Colonic mucosa (tissue), 4 donors: ENCODE data around the gene E2F8. TPM values are rescaled to one million over a fixed set of nuclear protein-coding genes. Genes with fewer than 3 reads are reported as not detected.

Experiments
- DNase-seq: peaks from one replicate; pipeline ENCODE4 v3.0.0-alpha.2; 2020
- H3K27ac ChIP-seq: fragments of 200-600 bp; one replicate; pipeline ENCODE4 v1.8.0; 2021
- H3K27me3 ChIP-seq: fragments of 200-600 bp; one replicate; pipeline ENCODE4 v1.8.0; 2021
- H3K36me3 ChIP-seq: fragments of 200-600 bp; one replicate; pipeline ENCODE4 v1.8.0; 2021
- H3K4me1 ChIP-seq: fragments of 200-600 bp; one replicate; pipeline ENCODE4 v1.8.0; 2021; ENCODE audit warnings: mild to moderate bottlenecking
- H3K4me3 ChIP-seq: fragments of 200-600 bp; one replicate; pipeline ENCODE4 v1.8.0; 2021
- H3K9ac ChIP-seq, 2 donors: one replicate each; pipeline ENCODE4 v1.7.0; 2013; ENCODE audit warnings: control low read depth in 2 of 2, low read depth in 2 of 2, low read length in 2 of 2
- H3K9me3 ChIP-seq: fragments of 200-600 bp; one replicate; pipeline ENCODE4 v1.8.0; 2021
- intact Hi-C: fragments of 100-400 bp; cut with DNase I; formaldehyde crosslinking; loops from one replicate; pipeline ENCODE4 v1.14.1; 2022
- total RNA-seq, 2 donors: library from RNA; stranded (reverse); fragmentation: NEBNext Ultra II Directional in 1 of 2; extraction: Animal tissue kit (Norgen Biotek cat#: 25700) in 1 of 2; gene quantifications; one replicate each; pipeline ENCODE4 v1.2.1, GENCODE V29; 2021
- TF ChIP-seq, protein P1 (sequence below): fragments of 200-600 bp; IDR thresholded peaks from one replicate; pipeline ENCODE4 v1.8.0; 2022; ENCODE audit warnings: antibody characterized with exemption, mild to moderate bottlenecking
- donor health status: healthy.
- donor health status: DM: no; HTN: no; CAD: no.
- donor health status: DM: no; HTN: no; CAD: no.

The E2F8 gene
- total RNA-seq, 2 donors from 2014 or later = 5.5 to 26.8 TPM

DNA sequence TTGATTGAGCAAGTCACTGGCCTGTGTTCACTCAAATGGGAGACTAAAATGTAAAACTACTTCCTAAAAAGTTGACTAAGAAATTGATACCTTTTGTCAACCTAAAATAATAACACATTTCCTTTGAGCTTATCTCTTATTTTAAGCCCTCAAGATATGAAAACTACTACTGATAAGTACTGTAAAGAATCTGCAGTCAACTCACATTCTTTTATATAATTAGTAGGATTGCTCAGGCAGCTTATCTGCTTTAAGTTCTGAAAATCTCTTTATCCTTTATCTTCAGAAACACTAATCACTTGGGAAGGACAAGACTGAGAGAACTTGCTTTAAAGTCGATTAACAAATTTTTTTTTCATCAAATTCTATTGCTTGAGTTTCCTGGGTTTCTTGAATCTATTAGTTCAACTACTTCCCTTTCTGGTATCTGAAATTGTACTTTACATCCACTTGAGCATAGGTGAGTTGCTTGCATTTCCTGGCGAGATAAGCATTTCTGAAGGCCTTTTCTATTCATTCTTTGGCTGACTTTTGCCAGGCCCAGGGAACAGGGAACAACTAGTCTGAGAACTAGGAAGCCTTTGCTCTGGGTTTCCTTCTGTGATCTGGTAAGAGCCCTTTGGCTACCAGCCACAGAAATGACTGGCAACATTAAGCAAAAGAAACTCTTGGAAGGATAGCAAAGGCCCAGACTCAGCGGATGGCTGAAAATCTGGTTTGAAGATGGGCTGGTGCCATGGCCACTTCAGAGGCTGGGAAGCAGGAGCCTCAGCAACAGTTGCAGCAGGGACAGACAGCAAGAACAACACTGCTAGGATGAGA, 19.6 kb downstream of the E2F8 start:
- Histone ChIP-seq H3K27ac (no peak overlapping the region), H3K27me3 (no peaks in the 10 kb centered on the region), H3K9me3 (no peaks in the 10 kb centered on the region), H3K4me1 (no peaks in the 10 kb centered on the region), H3K4me3 (no peak overlapping the region), H3K36me3 (no peaks in the 10 kb centered on the region), H3K9ac (no peak overlapping the region)
- peak; percentile 31 for DNase-seq
- TF ChIP-seq, protein P1, sequence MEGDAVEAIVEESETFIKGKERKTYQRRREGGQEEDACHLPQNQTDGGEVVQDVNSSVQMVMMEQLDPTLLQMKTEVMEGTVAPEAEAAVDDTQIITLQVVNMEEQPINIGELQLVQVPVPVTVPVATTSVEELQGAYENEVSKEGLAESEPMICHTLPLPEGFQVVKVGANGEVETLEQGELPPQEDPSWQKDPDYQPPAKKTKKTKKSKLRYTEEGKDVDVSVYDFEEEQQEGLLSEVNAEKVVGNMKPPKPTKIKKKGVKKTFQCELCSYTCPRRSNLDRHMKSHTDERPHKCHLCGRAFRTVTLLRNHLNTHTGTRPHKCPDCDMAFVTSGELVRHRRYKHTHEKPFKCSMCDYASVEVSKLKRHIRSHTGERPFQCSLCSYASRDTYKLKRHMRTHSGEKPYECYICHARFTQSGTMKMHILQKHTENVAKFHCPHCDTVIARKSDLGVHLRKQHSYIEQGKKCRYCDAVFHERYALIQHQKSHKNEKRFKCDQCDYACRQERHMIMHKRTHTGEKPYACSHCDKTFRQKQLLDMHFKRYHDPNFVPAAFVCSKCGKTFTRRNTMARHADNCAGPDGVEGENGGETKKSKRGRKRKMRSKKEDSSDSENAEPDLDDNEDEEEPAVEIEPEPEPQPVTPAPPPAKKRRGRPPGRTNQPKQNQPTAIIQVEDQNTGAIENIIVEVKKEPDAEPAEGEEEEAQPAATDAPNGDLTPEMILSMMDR = no peak
- intact Hi-C loops = no loop called here

DNA sequence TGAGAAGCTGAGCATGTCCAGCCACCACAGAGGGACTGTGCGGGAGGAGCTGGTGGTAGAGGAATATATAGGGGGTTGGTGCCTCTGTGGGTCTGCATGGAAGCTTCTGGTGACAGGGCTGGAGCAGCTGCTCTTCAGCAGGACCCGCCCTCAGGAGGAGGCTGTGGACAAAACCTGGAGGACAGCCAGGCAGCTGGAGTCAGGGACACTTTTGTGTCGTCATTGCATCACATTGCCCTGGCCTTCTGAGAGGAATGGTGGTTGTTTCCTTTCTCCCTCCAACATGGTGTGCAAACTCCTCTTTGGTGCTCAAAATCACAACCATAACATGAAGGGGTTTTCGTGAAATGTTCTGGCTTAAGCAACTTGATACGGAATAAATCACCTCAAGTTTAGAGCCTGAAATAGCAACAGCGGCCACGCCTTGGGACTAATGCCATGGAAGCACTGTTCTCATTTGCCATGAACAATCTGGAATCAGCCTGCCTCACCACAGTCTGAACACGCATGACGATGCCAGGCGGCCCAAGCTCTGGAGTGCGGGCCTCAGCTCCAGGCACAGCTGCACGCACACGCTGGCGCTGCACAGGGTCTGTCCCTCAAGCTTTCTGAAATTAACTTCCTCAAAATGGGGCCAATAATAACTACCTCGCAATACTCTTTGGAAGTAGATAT, 21.8 kb downstream of the E2F8 start:
- TF ChIP-seq, protein P1 = no peak
- H3K4me1 ChIP-seq = no peaks in the 10 kb centered on the region
- intact Hi-C loops = no loop called here
- H3K9me3 ChIP-seq = no peaks in the 10 kb centered on the region
- no peak for DNase-seq
- no peak overlapping the region for H3K27ac ChIP-seq
- H3K9ac ChIP-seq = no peak overlapping the region
- no peak overlapping the region for H3K4me3 ChIP-seq
- H3K27me3 ChIP-seq = no peaks in the 10 kb centered on the region
- H3K36me3 ChIP-seq = no peaks in the 10 kb centered on the region

DNA sequence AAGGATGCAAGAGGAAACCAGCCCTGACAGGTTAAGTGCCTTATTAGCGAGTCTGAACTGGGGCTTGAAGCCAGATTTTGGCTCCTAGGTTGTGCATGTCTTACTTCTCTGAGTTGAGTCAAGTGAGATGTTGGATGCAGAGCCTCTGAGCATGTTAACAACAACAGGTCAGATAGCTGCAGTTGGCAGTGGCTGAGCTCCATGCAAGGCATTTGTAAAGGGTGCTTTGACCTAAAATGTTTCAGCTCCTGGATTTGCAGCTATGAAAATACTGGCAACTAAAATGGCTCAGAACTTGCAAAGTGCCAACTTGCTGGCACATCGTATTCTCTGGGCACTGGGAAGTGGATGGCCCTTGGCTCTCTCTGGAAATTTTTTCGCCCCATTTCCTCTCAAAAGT, 22.5 kb downstream of the E2F8 start:
- DNase-seq = no peak
- intact Hi-C loops = no loop called here
- H3K9ac ChIP-seq = no peak overlapping the region
- H3K9me3 ChIP-seq = no peaks in the 10 kb centered on the region
- TF ChIP-seq, protein P1 = no peak
- H3K4me3 ChIP-seq = no peak overlapping the region
- H3K27ac ChIP-seq = no peak overlapping the region
- H3K4me1 ChIP-seq = no peaks in the 10 kb centered on the region
- H3K27me3 ChIP-seq = no peaks in the 10 kb centered on the region
- no peaks in the 10 kb centered on the region for H3K36me3 ChIP-seq

GRCh38 chr11:19216709-19217374, 23.9 kb downstream of the E2F8 start:
- H3K4me1 ChIP-seq = no peaks in the 10 kb centered on the region

DNA sequence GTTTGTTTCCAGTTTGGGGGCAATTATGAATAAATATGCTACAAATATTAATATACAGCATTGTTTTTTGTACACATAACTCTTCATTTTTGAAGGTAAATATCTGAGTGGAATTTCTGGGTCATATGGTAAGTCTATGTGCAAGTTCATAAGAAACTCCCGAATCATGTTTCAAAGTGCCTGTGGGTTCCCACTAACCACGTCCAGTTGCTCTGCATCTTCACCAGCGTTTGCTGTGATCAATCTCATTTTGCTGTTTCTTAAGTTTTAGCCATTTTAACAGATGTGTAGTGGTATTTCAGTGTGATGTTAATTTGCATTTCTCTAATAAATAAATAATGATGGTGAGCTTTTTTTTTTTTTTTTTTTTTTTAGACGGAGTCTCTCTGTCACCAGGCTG, 24.7 kb downstream of the E2F8 start:
- intact Hi-C loops = no loop called here
- Histone ChIP-seq H3K4me1 (no peaks in the 10 kb centered on the region), H3K27ac (no peak overlapping the region), H3K4me3 (no peak overlapping the region), H3K27me3 (no peaks in the 10 kb centered on the region), H3K36me3 (no peaks in the 10 kb centered on the region), H3K9me3 (no peaks in the 10 kb centered on the region), H3K9ac (no peak overlapping the region)
- TF ChIP-seq, protein P1 = no peak
- no peak for DNase-seq

More at GRCh38 chr11:19216709-19217374, 23.9 kb downstream of the E2F8 start:
- no peaks in the 10 kb centered on the region for H3K9me3 ChIP-seq
- H3K4me3 ChIP-seq = no peak overlapping the region
- TF ChIP-seq, protein P1 = no peak
- H3K9ac ChIP-seq = no peak overlapping the region
- intact Hi-C loops = no loop called here
- H3K27me3 ChIP-seq = no peaks in the 10 kb centered on the region
- no peak for DNase-seq
- H3K36me3 ChIP-seq = no peaks in the 10 kb centered on the region
- no peak overlapping the region for H3K27ac ChIP-seq
